Measurements from ENCODE around the gene MROH7.

MROH7 gene

DNA sequence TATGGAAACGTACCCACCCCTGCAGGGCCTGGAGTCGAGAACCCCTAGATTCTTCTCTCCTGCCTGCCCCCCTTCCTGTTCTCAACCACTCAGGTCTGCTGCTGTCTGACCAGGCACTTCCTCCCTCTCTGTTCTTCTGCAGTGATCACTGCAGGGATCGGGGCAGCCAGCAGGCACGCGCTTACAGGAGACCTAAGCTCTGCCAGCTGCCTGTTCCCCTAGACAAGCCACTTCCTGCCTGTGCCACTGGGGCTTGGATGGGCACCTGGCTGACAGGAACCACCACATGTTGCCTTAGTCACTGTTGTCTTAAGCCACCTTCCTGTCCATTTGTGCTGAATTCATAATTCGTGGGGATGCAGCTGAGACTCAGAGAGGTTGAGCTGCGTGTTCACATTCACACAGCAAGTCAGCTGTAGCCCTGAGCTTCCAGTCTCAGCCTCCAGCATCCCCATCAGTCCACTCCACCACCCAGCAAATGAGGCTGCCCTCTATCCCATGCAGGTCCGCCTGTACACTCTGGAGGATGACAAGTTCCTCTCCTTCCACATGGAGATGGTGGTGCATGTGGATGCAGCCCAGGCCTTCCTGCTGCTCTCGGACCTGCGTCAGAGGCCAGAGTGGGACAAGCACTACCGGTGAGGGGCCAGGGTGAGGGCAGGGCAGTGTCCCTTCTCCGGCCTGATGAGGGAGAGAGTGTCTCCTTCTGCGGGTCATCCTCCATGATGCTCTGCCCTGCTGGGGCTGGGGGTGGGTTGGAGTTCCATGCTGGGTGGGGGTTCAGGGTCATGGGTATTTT, 36.8 kb upstream of the MROH7 start:
- TF ChIP-seq, protein P1, sequence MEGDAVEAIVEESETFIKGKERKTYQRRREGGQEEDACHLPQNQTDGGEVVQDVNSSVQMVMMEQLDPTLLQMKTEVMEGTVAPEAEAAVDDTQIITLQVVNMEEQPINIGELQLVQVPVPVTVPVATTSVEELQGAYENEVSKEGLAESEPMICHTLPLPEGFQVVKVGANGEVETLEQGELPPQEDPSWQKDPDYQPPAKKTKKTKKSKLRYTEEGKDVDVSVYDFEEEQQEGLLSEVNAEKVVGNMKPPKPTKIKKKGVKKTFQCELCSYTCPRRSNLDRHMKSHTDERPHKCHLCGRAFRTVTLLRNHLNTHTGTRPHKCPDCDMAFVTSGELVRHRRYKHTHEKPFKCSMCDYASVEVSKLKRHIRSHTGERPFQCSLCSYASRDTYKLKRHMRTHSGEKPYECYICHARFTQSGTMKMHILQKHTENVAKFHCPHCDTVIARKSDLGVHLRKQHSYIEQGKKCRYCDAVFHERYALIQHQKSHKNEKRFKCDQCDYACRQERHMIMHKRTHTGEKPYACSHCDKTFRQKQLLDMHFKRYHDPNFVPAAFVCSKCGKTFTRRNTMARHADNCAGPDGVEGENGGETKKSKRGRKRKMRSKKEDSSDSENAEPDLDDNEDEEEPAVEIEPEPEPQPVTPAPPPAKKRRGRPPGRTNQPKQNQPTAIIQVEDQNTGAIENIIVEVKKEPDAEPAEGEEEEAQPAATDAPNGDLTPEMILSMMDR (IDR thresholded peaks at IDR 0.05; ENCODE audit: control insufficient read depth, insufficient read depth, low read depth, low read length, missing control alignments) = no peak
- no peak overlapping the region for H3K4me3 ChIP-seq (ENCODE audit: control insufficient read depth, low read depth, low read length)
- no peak for DNase-seq (ENCODE audit: low read depth)

DNA sequence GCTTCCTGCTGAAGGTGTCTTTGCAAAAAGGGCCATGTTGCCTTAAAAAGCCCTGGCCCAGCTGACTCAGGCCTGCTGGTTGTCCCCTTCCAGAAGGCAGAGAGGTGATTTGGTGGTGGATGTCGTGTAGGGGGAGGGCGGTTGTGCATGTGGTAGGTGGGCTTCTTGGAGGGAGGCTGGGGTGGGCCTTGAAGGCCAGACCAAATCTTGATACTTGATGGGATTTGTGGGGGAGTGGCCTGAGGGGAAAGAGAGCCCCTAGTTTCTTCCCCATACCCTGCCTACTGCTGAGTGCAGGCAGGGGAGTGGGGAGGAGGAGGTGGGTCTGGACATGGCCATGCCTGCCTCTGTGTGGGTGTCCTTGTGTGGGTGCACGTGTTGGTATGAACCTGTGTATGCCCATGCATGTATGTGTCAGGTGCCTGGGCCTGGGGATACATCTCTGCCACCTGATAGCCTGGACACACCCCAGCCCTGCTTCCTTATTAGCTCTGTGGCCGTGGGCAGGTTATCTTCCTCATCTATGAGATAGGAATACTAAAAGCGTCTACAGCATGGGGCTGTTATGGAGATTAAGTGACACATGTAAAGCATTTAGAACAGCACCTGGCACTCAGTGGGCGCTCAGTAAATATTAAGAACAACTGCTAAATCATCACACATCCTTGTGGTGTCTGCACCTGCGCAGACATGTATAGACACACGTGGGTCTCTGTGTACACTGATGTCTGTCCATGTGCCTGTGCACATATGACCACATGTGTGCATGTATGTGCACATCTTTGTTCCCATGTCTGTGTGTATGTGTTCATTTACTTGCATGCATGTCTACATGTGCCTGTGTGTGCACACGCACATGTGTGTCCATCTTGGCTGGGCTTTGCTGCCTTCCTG, 35.2 kb upstream of the MROH7 start:
- TF ChIP-seq, protein P1 (IDR thresholded peaks at IDR 0.05; ENCODE audit: control insufficient read depth, insufficient read depth, low read depth, low read length, missing control alignments) = no peak
- no peak overlapping the region for H3K4me3 ChIP-seq (ENCODE audit: control insufficient read depth, low read depth, low read length)
- DNase-seq (ENCODE audit: low read depth) = no peak

DNA sequence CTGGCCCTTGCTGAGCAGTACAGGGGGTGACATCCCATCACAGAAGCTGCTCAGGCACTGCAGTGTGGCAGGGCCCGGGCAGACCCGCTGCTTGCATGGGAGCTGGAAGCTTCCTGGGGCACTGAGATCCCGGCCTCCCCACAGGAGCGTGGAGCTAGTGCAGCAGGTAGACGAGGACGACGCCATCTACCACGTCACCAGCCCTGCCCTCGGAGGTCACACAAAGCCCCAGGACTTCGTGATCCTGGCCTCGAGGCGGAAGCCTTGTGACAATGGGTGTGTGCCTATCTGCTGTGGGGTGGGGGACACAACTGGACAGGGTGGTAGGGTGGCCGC, 34.6 kb upstream of the MROH7 start:
- TF ChIP-seq, protein P1 (IDR thresholded peaks at IDR 0.05; ENCODE audit: control insufficient read depth, insufficient read depth, low read depth, low read length, missing control alignments) = no peak
- DNase-seq (ENCODE audit: low read depth) = no peak

DNA sequence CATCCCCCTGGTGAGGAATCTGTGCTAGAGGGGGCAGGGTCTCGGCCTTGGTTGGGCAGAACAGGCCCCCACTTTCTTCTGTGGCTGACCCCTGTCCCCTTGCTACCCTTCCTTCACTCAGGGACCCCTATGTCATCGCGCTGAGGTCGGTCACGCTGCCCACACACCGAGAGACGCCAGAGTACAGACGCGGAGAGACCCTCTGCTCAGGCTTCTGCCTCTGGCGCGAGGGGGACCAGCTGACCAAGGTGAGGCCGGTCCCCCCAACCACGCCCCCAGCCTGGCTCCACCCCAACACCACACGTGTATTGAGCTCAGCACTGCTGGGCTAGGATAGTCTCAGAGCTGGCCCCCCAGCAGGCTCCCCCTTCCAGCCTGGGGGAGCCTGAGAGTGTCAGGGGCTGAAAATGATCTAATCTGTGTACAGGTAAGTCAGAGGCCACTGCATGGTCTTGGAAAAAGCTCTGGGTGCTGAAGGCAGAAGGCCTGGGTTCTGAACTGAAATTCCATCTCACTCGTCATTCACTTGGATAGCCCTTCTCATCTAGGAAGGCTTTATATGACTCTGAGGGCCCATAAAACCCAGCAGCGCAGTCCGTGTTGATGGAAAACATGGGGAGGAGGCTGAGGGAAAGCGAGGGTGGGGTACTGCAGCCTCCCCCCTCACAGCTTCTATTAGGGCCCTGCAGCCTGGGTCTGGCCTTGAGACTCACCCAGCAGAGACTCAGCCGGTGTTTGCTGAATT, 33.6 kb upstream of the MROH7 start:
- TF ChIP-seq, protein P1 (IDR thresholded peaks at IDR 0.05; ENCODE audit: control insufficient read depth, insufficient read depth, low read depth, low read length, missing control alignments) = no peak
- no peak for DNase-seq (ENCODE audit: low read depth)

More for the DNA sequence above, 34.6 kb upstream of the MROH7 start:
- H3K4me3 ChIP-seq (ENCODE audit: control insufficient read depth, low read depth, low read length) = no peak overlapping the region

DNA sequence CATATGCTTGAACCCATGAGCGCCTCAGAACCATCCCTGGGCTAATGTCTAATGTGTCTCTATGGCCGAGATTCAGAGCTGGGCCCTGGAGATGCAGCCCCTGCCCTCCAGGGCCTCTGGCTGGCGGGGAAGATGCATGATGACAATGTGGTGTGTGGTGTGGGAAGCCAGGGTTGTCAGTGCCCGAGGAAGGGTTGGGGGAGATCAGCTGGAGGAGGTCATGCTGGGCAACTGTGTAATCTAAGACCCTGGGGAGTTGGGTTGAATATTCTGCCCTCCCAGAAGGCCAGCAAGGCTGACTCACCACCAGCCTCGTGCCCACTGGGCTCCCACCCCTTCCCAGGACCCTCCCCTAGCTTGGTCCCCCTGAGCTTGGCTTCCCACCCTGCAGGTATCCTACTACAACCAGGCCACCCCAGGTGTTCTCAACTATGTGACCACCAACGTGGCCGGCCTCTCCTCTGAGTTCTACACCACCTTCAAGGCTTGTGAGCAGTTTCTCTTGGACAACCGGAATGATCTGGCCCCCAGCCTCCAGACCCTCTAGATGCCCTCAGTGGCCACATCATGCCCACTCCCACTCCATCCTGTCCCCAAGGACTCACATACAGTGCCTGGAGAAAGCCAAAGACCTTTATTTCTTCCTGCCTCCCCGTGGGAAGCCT, 32.9 kb upstream of the MROH7 start:
- TF ChIP-seq, protein P1 (IDR thresholded peaks at IDR 0.05; ENCODE audit: control insufficient read depth, insufficient read depth, low read depth, low read length, missing control alignments) = no peak
- no peak for DNase-seq (ENCODE audit: low read depth)
- no peak overlapping the region for H3K4me3 ChIP-seq (ENCODE audit: control insufficient read depth, low read depth, low read length)

More for the DNA sequence above, 33.6 kb upstream of the MROH7 start:
- H3K4me3 ChIP-seq (ENCODE audit: control insufficient read depth, low read depth, low read length) = no peak overlapping the region

Data from AG09309 (cell line).